CMK (cell line): ENCODE data around the gene TRIM7.

ENCODE experiments used
- DNase-seq: peaks from one replicate; pipeline ENCODE4 v3.0.0-alpha.2; 2010; ENCODE audit warnings: low read depth

The TRIM7 gene

DNA sequence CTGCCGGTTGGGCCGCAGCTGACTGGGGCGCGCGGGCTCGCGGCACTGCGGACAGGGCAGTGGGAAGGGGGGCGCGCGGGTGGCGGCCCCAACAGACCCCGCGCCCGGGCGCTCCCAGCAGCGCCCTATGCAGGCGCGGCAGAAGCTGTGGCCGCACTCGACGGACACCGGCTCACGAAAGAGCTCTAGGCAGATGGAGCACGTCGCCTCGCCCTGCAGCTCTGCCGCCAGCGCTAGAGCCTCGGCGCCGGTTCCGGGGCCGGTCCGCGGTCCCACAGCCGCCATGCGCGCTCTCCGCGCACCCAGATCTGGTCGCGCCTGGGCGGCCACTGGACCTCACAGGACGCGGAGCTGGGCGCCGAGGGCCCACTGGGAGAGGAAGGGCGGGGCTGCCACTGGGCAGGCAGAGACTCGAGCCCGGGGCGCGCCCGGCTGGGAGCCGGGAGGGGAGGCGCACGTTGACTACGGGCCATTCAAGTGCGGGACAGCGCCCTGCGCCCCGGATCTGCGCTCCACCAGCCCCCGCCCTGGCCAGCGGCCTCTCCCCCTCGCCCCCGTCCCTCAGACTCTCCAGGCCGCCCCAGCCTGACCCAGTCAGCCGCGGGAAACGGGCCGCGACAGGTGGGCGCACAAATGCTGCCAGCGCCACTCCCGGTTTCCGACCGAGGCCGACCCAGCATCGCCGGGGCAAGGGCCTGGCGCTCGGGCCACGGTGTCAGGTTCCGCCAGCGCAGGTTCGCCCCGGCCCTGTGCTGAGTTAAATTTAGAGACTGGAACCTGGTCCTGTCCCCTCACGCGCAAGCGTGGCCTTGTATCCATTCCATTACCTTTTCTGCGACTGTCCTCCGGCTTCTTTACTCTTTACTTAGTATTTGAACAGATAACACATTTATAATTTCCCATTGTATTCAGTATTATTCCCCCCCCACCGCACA is at the start of gene TRIM7:
TRIM7 (minus strand) TSS at position 371 of the 935 bp plus-strand sequence; CDS start at position 285, 86 bp downstream.
- no peak for DNase-seq

DNA sequence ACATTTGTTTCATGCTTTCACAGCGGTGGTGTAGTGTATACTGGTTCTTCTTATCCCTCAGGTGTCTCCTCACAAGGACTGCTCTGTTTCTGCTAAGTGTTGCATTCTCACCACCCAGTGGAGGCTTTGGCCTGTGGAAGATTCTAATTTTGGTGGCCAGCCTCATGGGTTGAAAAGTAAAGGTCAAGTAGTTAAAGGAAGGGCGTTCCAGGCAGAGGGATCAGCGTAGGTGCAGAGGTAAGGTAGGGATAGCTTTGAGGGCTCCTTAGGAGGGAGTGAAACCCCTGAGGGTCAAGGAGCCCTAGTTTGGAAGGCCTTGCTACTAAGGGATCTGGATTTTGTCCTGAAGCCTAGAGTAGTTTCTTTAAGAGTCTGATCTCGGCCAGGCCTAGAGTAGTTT is 43.3 kb upstream of the TRIM7 start:
- no peak for DNase-seq

DNA sequence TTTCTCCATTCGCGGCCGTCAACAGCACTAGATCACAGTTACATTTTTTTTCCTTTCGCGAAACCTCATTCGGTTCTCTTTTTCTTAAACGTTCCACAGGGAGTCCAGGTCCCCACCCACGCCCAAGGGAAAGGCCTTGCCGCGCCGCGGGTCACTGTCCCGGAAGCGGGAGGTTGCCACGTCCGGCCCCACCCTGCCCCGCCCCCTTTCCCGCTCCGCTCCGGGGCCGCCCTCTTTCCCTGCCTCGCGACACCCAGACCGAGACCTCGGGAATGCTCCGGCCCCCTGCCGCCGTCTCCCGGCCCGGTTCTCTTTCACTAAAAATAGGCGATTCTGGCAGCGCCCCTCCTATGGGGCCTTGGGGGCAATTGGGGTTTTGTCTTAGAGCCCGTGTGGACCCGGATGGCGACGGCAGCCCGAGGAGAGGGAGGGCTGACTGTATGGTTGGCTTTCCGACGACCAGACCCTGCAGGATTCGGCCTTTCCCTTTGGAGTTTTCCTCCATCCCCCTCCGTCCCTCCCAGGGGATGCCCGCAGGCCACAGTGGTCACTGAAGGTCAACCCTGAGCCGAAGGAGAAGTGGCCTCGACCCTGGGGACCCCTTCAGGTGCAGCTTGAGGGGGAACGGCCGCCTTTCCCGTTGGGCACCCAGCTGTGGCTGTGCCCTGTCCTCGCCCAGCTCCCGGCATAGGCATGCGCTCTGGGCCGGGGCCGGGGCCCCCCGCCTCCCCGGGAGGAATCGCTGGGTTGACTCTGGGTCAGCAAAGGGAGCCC is 41.5 kb upstream of the TRIM7 start:
- DNase-seq = peak; percentile 62

- DNase-seq = no peak
Observed at GRCh38 chr5:181245427-181246275, 40.7 kb upstream of the TRIM7 start.

GRCh38 chr5:181243564-181244343 is 38.8 kb upstream of the TRIM7 start, which contains the start of gene RACK1:
Gene RACK1, minus strand, starts transcription at chr5:181243906. Its CDS starts 106 bp downstream, at chr5:181243800.
- peak; percentile 73 for DNase-seq

DNA sequence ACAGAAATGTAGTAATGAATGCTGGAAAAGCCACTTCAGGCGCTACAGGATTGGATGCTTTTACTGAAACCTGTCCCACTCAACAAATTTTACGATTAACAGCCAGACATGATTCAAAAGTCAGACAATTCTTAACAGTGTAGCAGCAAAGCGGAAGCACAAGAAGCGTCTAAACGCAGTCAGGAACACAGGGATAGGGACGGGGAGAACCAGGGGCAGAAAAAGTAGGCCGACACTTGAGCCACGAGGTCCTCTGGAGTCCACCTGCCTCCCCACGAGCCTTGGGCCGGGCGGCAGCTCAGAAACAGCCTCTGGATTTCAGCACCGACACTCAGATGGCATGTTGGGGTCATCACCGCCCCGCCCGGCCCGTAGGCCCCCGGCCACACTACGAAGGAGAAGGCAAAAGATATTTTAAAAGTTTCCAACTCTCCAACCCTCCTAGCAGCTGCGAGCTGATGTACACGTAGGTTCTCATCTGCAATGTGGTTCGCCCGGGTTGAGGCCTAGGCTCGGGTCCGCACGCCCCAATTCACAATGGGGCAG is 38.1 kb upstream of the TRIM7 start:
- DNase-seq = no peak

- no peak for DNase-seq
Observed at GRCh38 chr5:181242031-181242451, 37.0 kb upstream of the TRIM7 start.

DNA sequence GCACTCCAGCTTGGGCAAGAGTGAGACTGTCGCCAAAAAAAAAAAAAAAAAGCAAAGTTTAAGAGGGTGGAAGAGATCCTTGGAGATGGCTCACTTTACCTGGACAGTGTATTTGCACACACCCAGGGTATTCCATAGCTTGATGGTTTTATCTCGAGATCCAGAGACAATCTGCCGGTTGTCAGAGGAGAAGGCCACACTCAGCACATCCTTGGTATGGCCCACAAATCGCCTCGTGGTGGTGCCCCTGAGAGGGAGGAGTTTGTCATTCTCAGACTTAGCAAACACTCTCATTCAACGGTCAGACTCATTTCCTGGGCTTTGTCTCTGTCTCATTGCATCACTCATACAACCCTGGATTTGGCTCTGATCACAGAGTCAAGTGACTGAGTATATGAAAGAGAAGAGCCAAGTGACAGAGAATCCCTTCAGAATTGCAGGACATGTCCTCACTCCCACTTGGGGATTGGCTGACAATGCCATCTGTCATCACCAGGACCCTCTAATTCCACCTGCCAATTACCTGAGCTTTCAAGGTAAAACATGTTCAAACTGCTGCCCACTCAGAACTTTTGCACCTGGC is 36.5 kb upstream of the TRIM7 start:
- no peak for DNase-seq

GRCh38 chr5:181239062-181239663 is 34.2 kb upstream of the TRIM7 start:
- DNase-seq = no peak

- DNase-seq = no peak
Observed at GRCh38 chr5:181237729-181238385, 32.9 kb upstream of the TRIM7 start.

- no peak for DNase-seq
Observed at GRCh38 chr5:181236954-181237641, 32.1 kb upstream of the TRIM7 start.

- DNase-seq = no peak
Observed at GRCh38 chr5:181236471-181236870, 31.5 kb upstream of the TRIM7 start.

GRCh38 chr5:181235689-181236366 is 30.8 kb upstream of the TRIM7 start:
- no peak for DNase-seq

GRCh38 chr5:181235323-181235688 is 30.3 kb upstream of the TRIM7 start:
- DNase-seq = no peak

GRCh38 chr5:181234455-181235306 is 29.7 kb upstream of the TRIM7 start:
- DNase-seq = no peak

DNA sequence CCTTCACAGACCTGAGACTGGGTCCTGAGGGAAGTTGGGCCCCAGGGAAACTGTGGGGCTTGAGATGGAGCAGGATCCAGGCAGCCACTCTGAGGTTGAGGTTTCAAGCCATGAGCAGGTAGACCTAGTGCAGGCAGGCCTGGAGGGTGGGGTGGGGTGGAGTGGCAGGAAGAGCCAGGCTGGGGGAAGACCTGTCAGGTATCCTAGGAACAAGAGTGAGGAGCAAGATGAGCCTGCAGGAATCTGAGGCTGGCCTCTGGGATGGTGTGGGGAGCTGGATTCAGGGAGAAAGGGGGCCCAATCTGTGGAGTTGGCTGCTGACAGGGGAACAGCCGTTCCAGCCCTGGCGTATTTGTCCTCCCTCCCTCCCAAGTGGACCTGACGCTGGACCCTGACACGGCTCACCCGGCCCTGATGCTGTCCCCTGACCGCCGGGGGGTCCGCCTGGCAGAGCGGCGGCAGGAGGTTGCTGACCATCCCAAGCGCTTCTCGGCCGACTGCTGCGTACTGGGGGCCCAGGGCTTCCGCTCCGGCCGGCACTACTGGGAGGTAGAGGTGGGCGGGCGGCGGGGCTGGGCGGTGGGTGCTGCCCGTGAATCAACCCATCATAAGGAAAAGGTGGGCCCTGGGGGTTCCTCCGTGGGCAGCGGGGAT is 28.9 kb upstream of the TRIM7 start:
- no peak for DNase-seq
